Measurements from ENCODE around the gene TEX29.

DNA sequence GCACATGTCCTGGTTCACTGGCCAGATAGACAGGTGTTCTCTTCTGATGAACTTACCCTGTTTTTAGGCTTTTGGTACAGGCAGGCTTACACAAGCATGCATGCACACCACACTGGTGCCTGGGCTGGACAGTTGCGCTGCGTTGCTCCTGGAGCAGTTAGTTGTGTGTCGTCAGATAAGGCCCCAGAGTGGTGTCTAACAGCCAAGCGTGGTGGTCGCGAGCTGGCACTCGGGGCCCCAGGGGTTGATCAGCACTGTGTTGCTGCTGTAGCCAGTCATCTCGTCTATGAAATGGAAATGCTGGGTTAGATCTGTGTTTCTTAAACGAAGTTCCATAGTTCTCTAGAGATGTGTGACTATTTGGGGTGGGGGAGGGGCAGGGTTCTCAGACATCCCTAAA lies 24.6 kb upstream of the TEX29 start:
- TF ChIP-seq, protein P1, sequence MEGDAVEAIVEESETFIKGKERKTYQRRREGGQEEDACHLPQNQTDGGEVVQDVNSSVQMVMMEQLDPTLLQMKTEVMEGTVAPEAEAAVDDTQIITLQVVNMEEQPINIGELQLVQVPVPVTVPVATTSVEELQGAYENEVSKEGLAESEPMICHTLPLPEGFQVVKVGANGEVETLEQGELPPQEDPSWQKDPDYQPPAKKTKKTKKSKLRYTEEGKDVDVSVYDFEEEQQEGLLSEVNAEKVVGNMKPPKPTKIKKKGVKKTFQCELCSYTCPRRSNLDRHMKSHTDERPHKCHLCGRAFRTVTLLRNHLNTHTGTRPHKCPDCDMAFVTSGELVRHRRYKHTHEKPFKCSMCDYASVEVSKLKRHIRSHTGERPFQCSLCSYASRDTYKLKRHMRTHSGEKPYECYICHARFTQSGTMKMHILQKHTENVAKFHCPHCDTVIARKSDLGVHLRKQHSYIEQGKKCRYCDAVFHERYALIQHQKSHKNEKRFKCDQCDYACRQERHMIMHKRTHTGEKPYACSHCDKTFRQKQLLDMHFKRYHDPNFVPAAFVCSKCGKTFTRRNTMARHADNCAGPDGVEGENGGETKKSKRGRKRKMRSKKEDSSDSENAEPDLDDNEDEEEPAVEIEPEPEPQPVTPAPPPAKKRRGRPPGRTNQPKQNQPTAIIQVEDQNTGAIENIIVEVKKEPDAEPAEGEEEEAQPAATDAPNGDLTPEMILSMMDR (IDR thresholded peaks at IDR 0.05; ENCODE audit: low read length) = no peak
- no peak for TF ChIP-seq EZH2 (IDR thresholded peaks at IDR 0.05; ENCODE audit: borderline replicate concordance, low read length)

Data from OCI-LY1 (cell line).